CD14-positive monocyte (primary cell): ENCODE measurements around the gene SEMA7A. TPM values are rescaled to one million over a fixed set of nuclear protein-coding genes. Genes with fewer than 3 reads are reported as not detected.

Experiments used
- DNase-seq, 3 donors: peaks; one replicate each; pipeline ENCODE4 v3.0.0-alpha.2; 2011 to 2022
- H2AFZ ChIP-seq: 2 replicates; pipeline ENCODE4 v1.6.0; 2012; ENCODE audit warnings: mild to moderate bottlenecking, low read depth, low read length, inconsistent platforms; ENCODE audit not compliant: insufficient read depth, poor library complexity, severe bottlenecking
- H3K27ac ChIP-seq, 2 donors: 1 replicate in 1 of 2; 2 replicates in 1 of 2; pipeline ENCODE4 v1.5.1; 2012 to 2013; ENCODE audit warnings: low read length in 2 of 2, control low read depth in 1 of 2, inconsistent platforms in 1 of 2, low read depth in 1 of 2, mild to moderate bottlenecking in 1 of 2
- H3K27me3 ChIP-seq, 2 donors: one replicate each; pipeline versions ENCODE4 v1.6.0 to v1.6.1; 2011 to 2013; ENCODE audit warnings: low read length in 2 of 2; ENCODE audit not compliant: control insufficient read depth in 2 of 2, insufficient read depth in 2 of 2
- H3K36me3 ChIP-seq, 2 donors: replicated peaks in 1 of 2; 1 replicate in 1 of 2; 2 replicates in 1 of 2; pipeline versions ENCODE4 v1.5.1 to v1.6.1; 2012 to 2013; ENCODE audit warnings: low read length in 2 of 2, control low read depth in 1 of 2, inconsistent platforms in 1 of 2, mild to moderate bottlenecking in 1 of 2; ENCODE audit not compliant: insufficient read depth in 2 of 2, control insufficient read depth in 1 of 2
- H3K4me1 ChIP-seq, 2 donors: 1 replicate in 1 of 2; 2 replicates in 1 of 2; pipeline versions ENCODE4 v1.5.1 to v1.6.1; 2012 to 2013; ENCODE audit warnings: low read length in 2 of 2, control low read depth in 1 of 2, inconsistent platforms in 1 of 2, mild to moderate bottlenecking in 1 of 2, moderate library complexity in 1 of 2; ENCODE audit not compliant: insufficient read depth in 2 of 2, control insufficient read depth in 1 of 2
- H3K4me2 ChIP-seq: replicated peaks from 2 replicates; pipeline ENCODE3; 2012; ENCODE audit warnings: low read length, moderate library complexity, mild to moderate bottlenecking; ENCODE audit not compliant: poor library complexity, severe bottlenecking; ENCODE audit errors: extremely low read depth
- H3K4me3 ChIP-seq, 3 experiments: fragments of 200-600 bp in 1 of 3; sonication (generic) in 1 of 3; replicated peaks in 1 of 3; 1 replicate in 2 of 3; 2 replicates in 1 of 3; pipeline ENCODE4 v1.5.1; 2011 to 2013; ENCODE audit warnings: low read length in 3 of 3, mild to moderate bottlenecking in 3 of 3, control low read depth in 2 of 3, low read depth in 2 of 3, inconsistent platforms in 1 of 3, moderate library complexity in 1 of 3
- H3K79me2 ChIP-seq: 2 replicates; pipeline ENCODE4 v1.6.0; 2012; ENCODE audit warnings: mild to moderate bottlenecking, control low read depth, inconsistent platforms, low read length, moderate library complexity; ENCODE audit not compliant: insufficient read depth
- H3K9ac ChIP-seq: 2 replicates; pipeline ENCODE4 v1.6.0; 2017; ENCODE audit warnings: low read length, mild to moderate bottlenecking; ENCODE audit not compliant: insufficient read depth, poor library complexity, severe bottlenecking
- H3K9me3 ChIP-seq, 2 donors: replicated peaks in 1 of 2; 1 replicate in 1 of 2; 2 replicates in 1 of 2; pipeline versions ENCODE4 v1.5.1 to v1.6.1; 2012 to 2013; ENCODE audit warnings: low read length in 2 of 2, control low read depth in 1 of 2; ENCODE audit not compliant: control insufficient read depth in 1 of 2, insufficient read depth in 1 of 2
- H4K20me1 ChIP-seq: 2 replicates; pipeline ENCODE4 v1.6.0; 2012; ENCODE audit warnings: mild to moderate bottlenecking, low read length, control low read depth, moderate library complexity; ENCODE audit not compliant: insufficient read depth
- H3K27ac Mint-ChIP-seq, 7 donors: one replicate each; pipeline ENCODE4 v1.8.0; 2020; ENCODE audit warnings: mild to moderate bottlenecking in 7 of 7, mixed read lengths in 7 of 7, moderate library complexity in 6 of 7, inconsistent platforms in 2 of 7
- H3K27me3 Mint-ChIP-seq, 3 donors: one replicate each; pipeline ENCODE4 v1.8.0; 2021 to 2022; ENCODE audit warnings: low read depth in 3 of 3, mild to moderate bottlenecking in 3 of 3, mixed read lengths in 3 of 3, moderate library complexity in 3 of 3, inconsistent platforms in 1 of 3
- H3K36me3 Mint-ChIP-seq, 2 donors: one replicate each; pipeline ENCODE4 v1.8.0; 2020; ENCODE audit warnings: mixed read lengths in 2 of 2, inconsistent platforms in 1 of 2, mild to moderate bottlenecking in 1 of 2
- H3K4me1 Mint-ChIP-seq: one replicate; pipeline ENCODE4 v1.8.0; 2020; ENCODE audit warnings: mild to moderate bottlenecking, mixed read lengths
- H3K4me3 Mint-ChIP-seq, 2 donors: one replicate each; pipeline ENCODE4 v1.8.0; 2020; ENCODE audit warnings: mild to moderate bottlenecking in 2 of 2, mixed read lengths in 2 of 2, moderate library complexity in 1 of 2
- H3K9me3 Mint-ChIP-seq, 7 donors: one replicate each; pipeline ENCODE4 v1.8.0; 2020 to 2022; ENCODE audit warnings: mixed read lengths in 7 of 7, mild to moderate bottlenecking in 6 of 7, moderate library complexity in 6 of 7, inconsistent platforms in 2 of 7
- CTCF ChIP-seq: fragments of 200-600 bp; IDR thresholded peaks from one replicate; pipeline ENCODE4 v1.8.0; 2022; ENCODE audit warnings: antibody characterized with exemption, mild to moderate bottlenecking
- WGBS: methylation state at CpG from one replicate; pipeline ENCODE4 v1.1.5; 2013; ENCODE audit warnings: missing lambda C conversion rate; ENCODE audit not compliant: insufficient coverage; 5-methylcytosine and 5-hydroxymethylcytosine counted together
- intact Hi-C, 2 donors: fragments of 100-400 bp; cut with micrococcal nuclease; formaldehyde crosslinking; loops; one replicate each; pipeline versions ENCODE4 v1.15.0 to v1.15.1; 2023
- polyA plus RNA-seq, 3 donors: library from polyadenylated mRNA; depleted of rRNA in 1 of 3; unstranded in 2 of 3; stranded (reverse) in 1 of 3; fragments of 300-500 nt in 2 of 3; fragments of >200 nt in 1 of 3; fragmentation: Illumina TruSeq in 2 of 3; gene quantifications; 1 replicate in 2 of 3; 2 replicates in 1 of 3; pipeline ENCODE4 v1.2.3, GENCODE V29; 2012 to 2021

Gene SEMA7A
- polyA plus RNA-seq, 3 donors = 0.04 to 4.8 (median 0.15) TPM

DNA sequence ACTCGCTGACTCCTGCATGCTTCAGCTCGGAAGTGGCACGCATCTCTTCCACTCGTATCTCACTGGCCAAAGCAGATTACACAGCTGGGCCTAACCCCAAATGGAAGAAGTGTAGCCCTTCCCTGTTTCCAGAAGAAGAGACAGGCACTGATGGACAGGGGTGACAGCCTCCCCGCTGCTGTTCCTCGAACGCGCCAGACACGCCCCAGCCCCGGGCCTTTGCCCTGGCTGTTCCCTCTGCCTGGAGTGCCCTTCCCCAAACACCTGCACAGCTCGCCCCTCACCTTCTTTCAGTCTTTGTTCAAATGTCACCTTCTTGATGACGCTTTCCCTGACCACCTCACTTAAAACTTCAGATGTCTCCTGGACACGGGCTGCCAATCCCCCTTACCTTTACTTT lies 40.3 kb downstream of the SEMA7A start:
- no peaks in the 10 kb centered on the region for H3K36me3 ChIP-seq
- H3K4me1 Mint-ChIP-seq = peaks cover 47% of the 10 kb centered on the region
- intact Hi-C loops = no loop called here
- no peaks in the 10 kb centered on the region for H3K9me3 ChIP-seq
- H2AFZ ChIP-seq = no peak overlapping the region
- H3K27me3 Mint-ChIP-seq = peaks cover 6 to 29% (median 28%) of the 10 kb centered on the region in 3 donors
- H4K20me1 ChIP-seq = no peaks in the 10 kb centered on the region
- no peaks in the 10 kb centered on the region for H3K79me2 ChIP-seq
- DNase-seq = no peak
- H3K4me2 ChIP-seq = no peak overlapping the region
- TF ChIP-seq CTCF = no peak
- peaks cover 0 to 7% (median 0%) of the 10 kb centered on the region in 7 donors for H3K9me3 Mint-ChIP-seq
- H3K4me1 ChIP-seq = peaks cover 35 to 50% of the 10 kb centered on the region in 2 donors
- H3K36me3 Mint-ChIP-seq = no peaks in the 10 kb centered on the region
- H3K27ac Mint-ChIP-seq = no peak overlapping the region
- H3K4me3 ChIP-seq = no peak overlapping the region
- WGBS = 93% methylated on average over 12 of the region's 13 CpGs
- no peak overlapping the region for H3K27ac ChIP-seq
- no peak overlapping the region for H3K4me3 Mint-ChIP-seq
- H3K27me3 ChIP-seq = no peaks in the 10 kb centered on the region
- no peak overlapping the region for H3K9ac ChIP-seq

GRCh38 chr15:74392902-74393301 lies 40.9 kb downstream of the SEMA7A start:
- Mint-ChIP-seq H3K27ac (peak overlapping the region in 1 of 7 donors; percentile 79), H3K27me3 (peaks cover 6 to 29% (median 28%) of the 10 kb centered on the region in 3 donors), H3K9me3 (peaks cover 0 to 7% (median 0%) of the 10 kb centered on the region in 7 donors), H3K4me3 (no peak overlapping the region), H3K4me1 (peaks cover 44% of the 10 kb centered on the region), H3K36me3 (no peaks in the 10 kb centered on the region)
- DNase-seq = no peak
- 88% methylated on average over 4 of the region's 7 CpGs for WGBS
- Histone ChIP-seq H3K9ac (no peak overlapping the region), H3K36me3 (no peaks in the 10 kb centered on the region), H3K27me3 (no peaks in the 10 kb centered on the region), H2AFZ (no peak overlapping the region), H3K79me2 (no peaks in the 10 kb centered on the region), H3K4me2 (no peak overlapping the region), H3K4me3 (no peak overlapping the region), H3K27ac (no peak overlapping the region), H3K9me3 (no peaks in the 10 kb centered on the region), H4K20me1 (no peaks in the 10 kb centered on the region), H3K4me1 (peaks cover 35 to 46% of the 10 kb centered on the region in 2 donors)
- intact Hi-C loops = no loop called here
- no peak for TF ChIP-seq CTCF
